GM19328 (cell line): ENCODE data around the gene SPRR2E.
"Not testable (repeated sequence)": the region's sequence is repeated elsewhere in the genome, so short reads cannot be mapped to it uniquely, and the experiment has no call there.

ENCODE experiments used
- ATAC-seq: cut with Tn5 transposase; IDR thresholded peaks from one replicate; pipeline ENCODE4 v1.9.1; 2021; ENCODE audit warnings: mild to moderate bottlenecking, moderate library complexity; ENCODE audit not compliant: unreplicated experiment

Gene SPRR2E

DNA sequence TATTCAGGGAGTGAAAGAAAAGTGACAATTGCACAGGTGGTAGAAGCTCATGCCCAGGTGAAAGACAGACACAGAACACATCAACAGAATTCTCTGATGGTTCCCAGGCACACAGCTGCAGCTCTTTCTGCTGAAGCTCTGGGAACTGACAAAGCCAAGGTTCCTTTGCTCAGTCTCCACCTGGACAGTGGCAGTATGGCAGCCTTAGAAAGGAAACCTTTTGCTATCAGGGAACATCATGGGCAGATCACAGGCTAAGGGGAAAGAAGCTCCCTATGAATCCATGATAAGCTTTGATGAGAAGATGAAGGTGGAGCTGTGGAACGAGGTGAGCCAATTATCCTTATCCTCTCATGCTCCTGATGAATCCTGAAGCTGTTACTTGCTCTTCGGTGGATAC, 24.1 kb downstream of the SPRR2E start:
- no peak for ATAC-seq

DNA sequence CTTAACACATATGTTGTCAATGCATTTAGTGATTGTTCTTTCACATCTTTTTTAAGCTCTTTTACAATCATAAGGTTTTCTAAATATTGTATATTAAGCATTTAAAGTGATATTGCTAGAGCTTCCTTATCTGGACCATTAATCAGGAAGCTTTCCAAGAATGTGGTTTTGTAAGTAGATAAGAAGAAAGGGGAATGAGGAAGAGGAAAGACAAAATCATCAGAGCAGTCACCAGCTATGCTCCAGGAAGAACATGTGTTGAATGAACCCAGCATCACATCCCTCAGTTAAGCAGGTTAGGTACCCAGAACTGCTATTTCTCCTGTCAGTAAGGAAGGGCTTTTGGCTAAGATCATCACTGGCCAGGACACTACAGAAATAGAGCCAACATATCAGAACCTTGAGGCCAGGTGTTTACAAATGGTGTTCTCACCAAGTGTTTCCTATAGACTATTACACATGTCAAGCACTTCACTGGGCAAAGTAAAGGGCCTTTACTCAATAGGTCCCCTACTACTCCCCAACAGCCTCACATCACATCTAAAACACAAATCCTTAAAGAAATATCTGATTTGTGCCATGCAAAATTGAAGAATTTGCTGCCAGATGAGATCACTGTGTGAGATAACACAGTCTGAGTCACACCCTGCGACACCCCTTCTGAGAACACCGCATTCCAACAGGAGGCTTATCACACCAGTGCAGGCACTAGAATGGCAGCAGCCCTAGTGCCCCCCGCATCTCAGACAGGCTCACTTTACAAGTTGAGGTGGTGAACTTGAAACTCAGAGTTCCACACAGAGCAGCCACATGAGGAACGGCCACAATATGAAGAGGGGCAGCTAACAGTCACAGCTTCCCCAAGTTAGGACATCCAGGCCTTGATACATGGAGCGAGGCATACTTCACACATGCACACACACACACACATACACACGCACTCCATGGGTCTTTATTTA, 35.2 kb downstream of the SPRR2E start:
- ATAC-seq = no peak

DNA sequence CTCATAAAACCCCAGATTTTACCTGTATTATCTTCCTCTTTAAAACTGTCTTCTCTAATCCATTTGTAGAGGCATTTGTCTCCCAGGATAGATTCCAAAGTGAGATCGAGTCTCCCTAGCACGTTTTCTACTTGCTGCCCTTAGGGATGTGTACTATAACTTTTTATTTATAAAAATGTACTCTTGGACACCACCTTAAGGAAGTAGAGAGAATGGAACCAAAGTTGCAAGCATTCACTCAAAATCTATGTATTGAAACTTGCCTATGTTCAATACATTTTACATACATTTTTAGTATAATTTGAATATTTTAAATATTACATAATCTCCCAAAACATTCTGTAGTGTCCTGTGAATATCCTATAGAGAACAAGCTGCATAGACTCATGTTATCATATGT, 36.2 kb downstream of the SPRR2E start:
- no peak for ATAC-seq

DNA sequence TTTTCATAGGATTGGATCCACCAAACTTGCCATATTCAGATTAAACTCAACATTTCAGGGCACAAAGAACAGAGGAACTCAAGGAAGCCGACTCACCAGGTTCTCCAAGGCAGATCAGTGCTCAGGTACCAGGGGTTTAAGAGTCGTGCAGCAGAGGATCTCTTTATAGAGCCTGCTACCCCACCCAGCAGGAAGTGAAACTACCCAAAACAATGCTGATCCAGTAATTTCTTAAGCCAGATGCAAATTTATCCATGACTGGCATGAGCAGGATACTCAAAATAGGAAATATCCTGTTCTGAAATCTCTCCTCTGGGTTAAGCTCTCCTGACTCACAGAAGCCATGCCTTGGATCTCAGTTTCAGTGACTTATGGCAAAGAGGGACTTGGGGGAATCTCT, 37.0 kb downstream of the SPRR2E start, which contains the start of gene SPRR2A:
Gene SPRR2A, minus strand, starts transcription at position 138 of the 400 bp plus-strand sequence. CDS start 777 bp downstream, outside the sequence.
- ATAC-seq = no peak

DNA sequence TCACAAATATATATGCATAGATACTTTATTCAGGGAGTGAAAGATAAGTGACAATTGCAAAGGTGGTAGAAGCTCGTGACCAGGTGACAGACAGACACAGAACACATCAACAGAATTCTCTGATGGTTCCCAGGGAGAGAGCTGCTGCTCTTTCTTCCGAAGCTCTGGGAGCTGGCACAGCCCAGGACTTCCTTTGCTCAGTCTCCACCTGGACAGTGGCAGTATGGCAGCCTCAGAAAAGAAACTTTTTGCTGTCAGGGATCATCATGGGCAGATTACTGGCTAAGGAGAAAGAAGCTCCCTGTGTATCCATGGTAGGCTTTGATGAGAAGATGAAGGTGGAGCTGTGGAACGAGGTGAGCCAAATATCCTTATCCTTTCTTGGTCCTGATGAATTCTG, 38.2 kb downstream of the SPRR2E start:
- not testable (repeated sequence) for ATAC-seq

DNA sequence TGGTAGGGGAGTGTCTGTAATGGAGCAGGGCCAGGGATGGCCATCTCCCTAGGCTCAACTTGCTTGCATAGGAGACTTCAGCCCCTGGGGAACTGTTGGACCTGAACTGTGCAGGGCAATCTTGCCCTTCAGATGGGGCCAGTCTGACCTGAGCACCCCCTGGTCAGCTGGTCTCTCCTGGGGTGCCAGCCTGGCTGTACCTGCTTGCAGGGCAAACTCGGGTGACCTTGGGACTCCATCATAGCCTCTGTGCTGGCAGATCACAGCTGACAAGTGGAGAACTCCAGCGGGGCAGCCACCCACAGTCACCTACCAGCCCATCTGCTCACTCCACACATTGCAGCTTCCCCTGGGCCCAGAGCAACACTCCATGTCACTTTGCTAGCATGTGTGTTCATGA, 45.1 kb downstream of the SPRR2E start:
- no peak for ATAC-seq
